CD4-positive, alpha-beta memory T cell (primary cell): ENCODE measurements around the gene TAS2R50. TPM values are rescaled to one million over a fixed set of nuclear protein-coding genes. Genes with fewer than 3 reads are reported as not detected.
"Not testable (repeated sequence)": the region's sequence is repeated elsewhere in the genome, so short reads cannot be mapped to it uniquely, and the experiment has no call there.

Experiments used
- CTCF ChIA-PET: fragments of 350-600 bp; sonication (Branson Sonifier 250); formaldehyde crosslinking; loops from one replicate; lab custom pipeline; 2021; ENCODE audit warnings: inconsistent platforms; ENCODE audit not compliant: partially characterized antibody; lab: Charles Lee
- POLR2A ChIA-PET: fragments of 350-600 bp; sonication (Branson Sonifier 250); formaldehyde crosslinking; loops from one replicate; lab custom pipeline; 2021; ENCODE audit not compliant: partially characterized antibody; lab: Charles Lee
- DNase-seq, 5 donors: peaks; one replicate each; pipeline versions ENCODE4 v3.0.0 to v3.0.0-alpha.2; 2020 to 2022; ENCODE audit warnings: mixed read lengths in 1 of 5
- H3K27ac ChIP-seq: one replicate; pipeline ENCODE4 v1.7.0; 2013; ENCODE audit warnings: low read depth, low read length
- H3K27me3 ChIP-seq: 2 replicates; pipeline ENCODE4 v1.7.0; 2013; ENCODE audit warnings: mild to moderate bottlenecking, low read length, moderate library complexity; ENCODE audit not compliant: insufficient read depth
- H3K36me3 ChIP-seq: 2 replicates; pipeline ENCODE4 v1.7.0; 2013; ENCODE audit warnings: mild to moderate bottlenecking, low read length, moderate library complexity; ENCODE audit not compliant: insufficient read depth
- H3K4me1 ChIP-seq: 2 replicates; pipeline ENCODE4 v1.7.0; 2013; ENCODE audit warnings: mild to moderate bottlenecking, low read length, moderate library complexity; ENCODE audit not compliant: insufficient read depth
- H3K4me3 ChIP-seq, 2 donors: one replicate each; pipeline ENCODE4 v1.7.0; 2013; ENCODE audit warnings: low read length in 2 of 2, mild to moderate bottlenecking in 1 of 2
- H3K9me3 ChIP-seq, 2 donors: one replicate each; pipeline ENCODE4 v1.7.0; 2013; ENCODE audit warnings: low read length in 2 of 2, control low read depth in 1 of 2; ENCODE audit not compliant: control insufficient read depth in 1 of 2
- H3K27ac Mint-ChIP-seq, 7 donors: one replicate each; pipeline ENCODE4 v1.8.0; 2020 to 2021; ENCODE audit warnings: mixed read lengths in 7 of 7, mild to moderate bottlenecking in 6 of 7, inconsistent platforms in 3 of 7, moderate library complexity in 3 of 7
- H3K27me3 Mint-ChIP-seq, 2 donors: one replicate each; pipeline ENCODE4 v1.8.0; 2020 to 2021; ENCODE audit warnings: mixed read lengths in 2 of 2
- H3K36me3 Mint-ChIP-seq, 2 donors: one replicate each; pipeline ENCODE4 v1.8.0; 2020 to 2021; ENCODE audit warnings: mixed read lengths in 2 of 2, inconsistent platforms in 1 of 2, mild to moderate bottlenecking in 1 of 2
- H3K4me1 Mint-ChIP-seq, 4 donors: one replicate each; pipeline ENCODE4 v1.8.0; 2020 to 2021; ENCODE audit warnings: mixed read lengths in 4 of 4, mild to moderate bottlenecking in 1 of 4
- H3K4me3 Mint-ChIP-seq, 8 donors: one replicate each; pipeline ENCODE4 v1.8.0; 2020 to 2021; ENCODE audit warnings: mixed read lengths in 8 of 8, mild to moderate bottlenecking in 7 of 8, moderate library complexity in 6 of 8, inconsistent platforms in 3 of 8
- H3K9me3 Mint-ChIP-seq, 8 donors: one replicate each; pipeline ENCODE4 v1.8.0; 2020 to 2021; ENCODE audit warnings: mixed read lengths in 8 of 8, mild to moderate bottlenecking in 5 of 8, inconsistent platforms in 3 of 8, moderate library complexity in 1 of 8
- intact Hi-C: fragments of 100-400 bp; cut with micrococcal nuclease; formaldehyde crosslinking; loops from one replicate; pipeline ENCODE4 v1.15.1; 2023
- polyA plus RNA-seq, 2 donors: library from polyadenylated mRNA; unstranded; fragments of 300-500 nt; fragmentation: Illumina TruSeq; gene quantifications; one replicate each; pipeline ENCODE4 v1.2.3, GENCODE V29; 2021
- total RNA-seq, 2 experiments: library from RNA; stranded (reverse); gene quantifications; one replicate each; pipeline ENCODE4 v1.2.3, GENCODE V29; 2021

The TAS2R50 gene
- 1 to 10 TPM in 1 of 2 experiments, under 1 TPM in 1; 0.80 to 1.0 TPM for total RNA-seq
- polyA plus RNA-seq, result not detected

GRCh38 chr12:10986812-10987211 is at the start of gene TAS2R50:
TAS2R50 (minus strand) TSS chr12:10986912; CDS start chr12:10986860, 52 bp downstream.
- Mint-ChIP-seq H3K4me3 (no peak within 1 kb of the TSS), H3K27me3 (no peaks in the 10 kb centered on the region), H3K27ac (peak within 1 kb of the TSS in 1 of 7 donors; percentile 32), H3K36me3 (peaks cover 2 to 20% of the 10 kb centered on the region in 2 donors), H3K4me1 (peaks cover 18 to 26% (median 20%) of the 10 kb centered on the region in 4 donors), H3K9me3 (peaks cover 0 to 13% (median 3%) of the 10 kb centered on the region in 8 donors)
- Histone ChIP-seq H3K27me3 (no peaks in the 10 kb centered on the region), H3K4me1 (peaks cover 18% of the 10 kb centered on the region), H3K36me3 (no peaks in the 10 kb centered on the region), H3K27ac (no peak within 1 kb of the TSS), H3K9me3 (no peaks in the 10 kb centered on the region), H3K4me3 (no peak within 1 kb of the TSS)
- ChIA-PET POLR2A (no interaction called here), CTCF (no interaction called here)
- no peak for DNase-seq
- intact Hi-C loops, result no loop called here

DNA sequence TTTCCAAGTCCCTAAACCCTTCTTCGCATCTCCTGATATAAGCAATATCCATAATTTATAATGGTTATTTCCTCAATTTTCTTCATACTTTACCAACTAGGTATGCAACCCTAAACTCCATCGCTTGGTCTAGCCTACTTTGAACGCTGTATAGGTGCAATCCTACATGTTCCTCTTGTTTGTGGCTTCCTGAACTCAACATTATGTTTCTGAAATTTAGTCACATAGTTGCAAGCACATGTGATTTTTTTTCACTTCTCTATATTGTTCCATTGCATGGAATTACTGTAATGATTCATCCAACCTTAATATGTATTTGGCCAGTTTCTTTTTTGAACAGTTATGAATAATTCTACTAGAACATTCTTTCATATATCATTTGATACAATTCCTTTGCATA is 47.2 kb upstream of the TAS2R50 start:
- H3K4me3 Mint-ChIP-seq, POLR2A ChIA-PET, H3K27ac ChIP-seq, H3K9me3 ChIP-seq, CTCF ChIA-PET, H3K27me3 Mint-ChIP-seq, intact Hi-C loops, H3K27ac Mint-ChIP-seq, H3K36me3 ChIP-seq, H3K9me3 Mint-ChIP-seq, H3K27me3 ChIP-seq, DNase-seq, H3K4me1 Mint-ChIP-seq, H3K4me3 ChIP-seq, H3K4me1 ChIP-seq: not testable (repeated sequence)
- H3K36me3 Mint-ChIP-seq, result peaks cover 24 to 48% of the 10 kb centered on the region in 2 donors

DNA sequence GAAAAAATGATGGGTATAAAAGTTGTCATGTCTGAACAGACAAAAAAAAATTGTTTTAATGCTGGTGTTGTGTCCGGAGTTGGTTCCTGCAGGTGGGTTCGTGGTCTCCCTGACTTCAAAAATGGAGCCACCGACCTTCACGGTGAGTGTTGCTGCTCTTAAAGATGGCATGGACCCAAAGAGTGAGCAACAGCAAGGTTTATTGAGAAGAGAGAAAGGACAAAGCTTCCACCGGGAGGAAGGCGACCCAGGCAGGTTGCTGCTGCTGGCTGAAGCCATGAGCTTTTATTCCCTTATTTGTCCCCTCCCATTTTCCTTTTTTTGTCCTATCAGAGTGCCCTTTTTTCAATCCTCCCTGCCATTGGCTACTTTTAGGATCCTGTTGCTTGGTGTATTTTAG is 44.6 kb upstream of the TAS2R50 start, which contains the start of gene TAS2R31:
Gene TAS2R31, minus strand, starts transcription at position 101 of the 400 bp plus-strand sequence. Its CDS starts 72 bp downstream, at position 29.
- Histone ChIP-seq H3K36me3 (no peaks in the 10 kb centered on the region), H3K4me1 (no peaks in the 10 kb centered on the region), H3K27ac (no peak within 1 kb of the TSS), H3K27me3 (no peaks in the 10 kb centered on the region), H3K4me3 (no peak within 1 kb of the TSS), H3K9me3 (no peaks in the 10 kb centered on the region)
- Mint-ChIP-seq H3K27ac (peak within 1 kb of the TSS in 1 of 7 donors; percentile 23), H3K4me3 (no peak within 1 kb of the TSS), H3K36me3 (peaks cover 32 to 56% of the 10 kb centered on the region in 2 donors), H3K4me1 (peaks cover 0 to 5% (median under 1%) of the 10 kb centered on the region in 4 donors), H3K9me3 (no peaks in the 10 kb centered on the region), H3K27me3 (no peaks in the 10 kb centered on the region)
- DNase-seq, result no peak
- POLR2A ChIA-PET, result no interaction called here
- CTCF ChIA-PET, result no interaction called here
- intact Hi-C loops, result no loop called here

DNA sequence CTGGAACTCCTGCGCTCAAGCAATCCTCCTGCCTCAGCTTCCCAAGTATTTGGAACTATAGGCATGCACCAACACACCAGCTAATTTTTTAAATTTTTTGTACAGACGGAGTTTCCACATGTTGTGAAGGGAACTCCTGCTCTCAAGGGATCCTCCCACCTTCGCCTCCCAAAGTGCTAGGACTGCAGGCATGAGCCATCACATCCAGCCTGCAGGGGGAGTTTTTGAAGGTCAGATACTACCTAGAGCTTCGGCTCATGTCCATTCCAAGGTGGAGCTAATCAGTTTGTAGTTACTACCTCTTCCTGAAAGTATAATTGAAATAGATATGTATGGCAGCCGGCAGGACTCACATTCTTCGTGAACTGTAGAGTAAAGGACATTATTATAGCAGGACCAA is 39.4 kb upstream of the TAS2R50 start:
- intact Hi-C loops, result no loop called here
- peaks cover 0 to 6% (median 4%) of the 10 kb centered on the region in 8 donors for H3K9me3 Mint-ChIP-seq
- no peak for DNase-seq
- peaks cover 0 to 8% (median 3%) of the 10 kb centered on the region in 4 donors for H3K4me1 Mint-ChIP-seq
- H3K27me3 Mint-ChIP-seq, result no peaks in the 10 kb centered on the region
- H3K4me3 ChIP-seq, result no peak overlapping the region
- no peak overlapping the region for H3K4me3 Mint-ChIP-seq
- ChIA-PET POLR2A (no interaction called here), CTCF (no interaction called here)
- peaks cover 36 to 52% of the 10 kb centered on the region in 2 donors for H3K36me3 Mint-ChIP-seq
- H3K36me3 ChIP-seq, result no peaks in the 10 kb centered on the region
- H3K27me3 ChIP-seq, result no peaks in the 10 kb centered on the region
- no peaks in the 10 kb centered on the region for H3K4me1 ChIP-seq
- no peak overlapping the region for H3K27ac ChIP-seq
- H3K27ac Mint-ChIP-seq, result no peak overlapping the region
- H3K9me3 ChIP-seq, result no peaks in the 10 kb centered on the region

- intact Hi-C loops, result no loop called here
- H3K4me1 Mint-ChIP-seq, result peaks cover 0 to 8% (median 3%) of the 10 kb centered on the region in 4 donors
- no peaks in the 10 kb centered on the region for H3K27me3 Mint-ChIP-seq
- H3K4me3 Mint-ChIP-seq, result no peak overlapping the region
- H3K9me3 Mint-ChIP-seq, result peaks cover 0 to 6% (median 4%) of the 10 kb centered on the region in 8 donors
- no peaks in the 10 kb centered on the region for H3K36me3 ChIP-seq
- no peak overlapping the region for H3K27ac Mint-ChIP-seq
- H3K27ac ChIP-seq, result no peak overlapping the region
- peaks cover 30 to 42% of the 10 kb centered on the region in 2 donors for H3K36me3 Mint-ChIP-seq
- no peaks in the 10 kb centered on the region for H3K27me3 ChIP-seq
- no peak for DNase-seq
- H3K9me3 ChIP-seq, result no peaks in the 10 kb centered on the region
- POLR2A ChIA-PET, result no interaction called here
- CTCF ChIA-PET, result no interaction called here
- H3K4me1 ChIP-seq, result no peaks in the 10 kb centered on the region
- H3K4me3 ChIP-seq, result no peak overlapping the region
These were observed 36.7 kb upstream of the TAS2R50 start for GRCh38 chr12:11023387-11023786.

DNA sequence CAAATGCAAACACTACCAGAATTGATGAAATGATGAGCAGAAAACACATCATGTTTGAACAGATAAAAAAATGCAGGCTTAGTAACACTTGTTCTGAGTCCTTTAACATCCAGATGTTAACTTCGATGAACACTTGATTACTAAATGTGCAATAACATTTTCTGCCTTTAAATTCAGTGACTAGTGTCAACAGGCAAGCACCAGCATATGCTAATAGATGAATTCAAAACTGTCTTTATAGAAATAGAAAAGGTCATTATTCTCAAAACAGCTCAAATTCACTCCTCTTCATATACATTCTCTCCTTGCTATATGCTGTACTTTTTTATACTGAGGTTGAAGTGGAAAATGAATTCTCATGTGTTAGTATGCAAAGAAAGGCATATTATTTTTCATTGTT is 35.8 kb upstream of the TAS2R50 start, which contains the start of gene TAS2R19:
Gene TAS2R19, minus strand, starts transcription at position 101 of the 400 bp plus-strand sequence. Its CDS starts 49 bp downstream, at position 52.
- Mint-ChIP-seq H3K36me3 (peaks cover 25 to 34% of the 10 kb centered on the region in 2 donors), H3K9me3 (peaks cover 0 to 6% (median 4%) of the 10 kb centered on the region in 8 donors), H3K27ac (no peak within 1 kb of the TSS), H3K27me3 (no peaks in the 10 kb centered on the region), H3K4me1 (peaks cover 0 to 8% (median 3%) of the 10 kb centered on the region in 4 donors), H3K4me3 (no peak within 1 kb of the TSS)
- Histone ChIP-seq H3K4me1 (no peaks in the 10 kb centered on the region), H3K36me3 (no peaks in the 10 kb centered on the region), H3K4me3 (no peak within 1 kb of the TSS), H3K27me3 (no peaks in the 10 kb centered on the region), H3K9me3 (no peaks in the 10 kb centered on the region), H3K27ac (no peak within 1 kb of the TSS)
- ChIA-PET POLR2A (no interaction called here), CTCF (interaction anchor here (1.0 kb wide), 1 partner anchor 56 kb away, joined by 3 read pairs; no protein-coding TSS in a partner anchor)
- intact Hi-C loops, result no loop called here
- no peak for DNase-seq

DNA sequence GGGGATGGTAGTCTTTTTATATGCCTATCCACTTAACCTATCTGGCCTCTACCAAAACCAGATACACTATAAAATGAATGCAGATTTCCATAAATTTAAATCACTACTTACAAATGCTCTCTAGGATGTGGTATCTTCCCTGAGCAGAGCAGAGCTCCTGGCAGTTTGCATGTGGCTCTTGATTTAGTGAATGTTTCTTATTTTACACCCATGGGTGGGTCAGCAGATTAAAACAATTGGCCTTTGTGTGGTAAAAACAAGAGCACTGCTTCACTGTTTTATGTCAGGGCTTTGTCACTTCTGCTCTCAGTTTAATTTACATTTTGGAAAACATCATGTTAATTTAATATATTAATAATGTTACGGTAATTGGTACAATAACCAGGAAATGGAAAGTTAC is 30.2 kb upstream of the TAS2R50 start:
- Mint-ChIP-seq H3K9me3 (no peaks in the 10 kb centered on the region), H3K36me3 (peaks cover 16 to 26% of the 10 kb centered on the region in 2 donors), H3K27me3 (no peaks in the 10 kb centered on the region), H3K27ac (no peak overlapping the region), H3K4me1 (peaks cover 0 to 3% (median 2%) of the 10 kb centered on the region in 4 donors), H3K4me3 (no peak overlapping the region)
- intact Hi-C loops, result no loop called here
- H3K9me3 ChIP-seq, result no peaks in the 10 kb centered on the region
- H3K27ac ChIP-seq, result no peak overlapping the region
- CTCF ChIA-PET, result no interaction called here
- H3K4me3 ChIP-seq, result no peak overlapping the region
- DNase-seq, result no peak
- no peaks in the 10 kb centered on the region for H3K36me3 ChIP-seq
- no peaks in the 10 kb centered on the region for H3K4me1 ChIP-seq
- POLR2A ChIA-PET, result no interaction called here
- H3K27me3 ChIP-seq, result no peaks in the 10 kb centered on the region
